GM18526 (cell line): ENCODE measurements around the gene KHDC4.

Experiments used
- POLR2A ChIP-seq: IDR thresholded peaks from 3 replicates; pipeline ENCODE4 v1.6.1; 2011; ENCODE audit not compliant: insufficient read length; ENCODE audit errors: extremely low read depth

KHDC4 gene

GRCh38 chr1:155880251-155880650 lies 54.0 kb downstream of the KHDC4 start:
- no peak for TF ChIP-seq POLR2A

GRCh38 chr1:155877945-155878344 lies 56.3 kb downstream of the KHDC4 start:
- no peak for TF ChIP-seq POLR2A

GRCh38 chr1:155873860-155874259 lies 60.4 kb downstream of the KHDC4 start:
- no peak for TF ChIP-seq POLR2A

GRCh38 chr1:155872527-155872926 lies 61.7 kb downstream of the KHDC4 start:
- TF ChIP-seq POLR2A, result no peak

- no peak for TF ChIP-seq POLR2A
Measured at GRCh38 chr1:155871390-155871789, 62.8 kb downstream of the KHDC4 start.

GRCh38 chr1:155867766-155868165 lies 66.4 kb downstream of the KHDC4 start:
- no peak for TF ChIP-seq POLR2A

- no peak for TF ChIP-seq POLR2A
Measured at GRCh38 chr1:155864393-155864792, 69.8 kb downstream of the KHDC4 start.
